SK-N-SH treated with all-trans-retinoic acid at 6 μM for 48 hours (cell line): ENCODE measurements around the gene CMIP.

Experiments used
- ARNTL ChIP-seq: fragments of 450-650 bp; formaldehyde crosslinking; IDR thresholded peaks from 2 replicates; pipeline ENCODE4 v1.5.0; 2020; ENCODE audit warnings: low read depth, mild to moderate bottlenecking, moderate library complexity, borderline replicate concordance
- CREB5 ChIP-seq: fragments of 250-450 bp; sonication (Bioruptor Pico); IDR thresholded peaks from 2 replicates; pipeline ENCODE4 v1.5.1; 2020; ENCODE audit warnings: low read depth, mild to moderate bottlenecking, moderate library complexity
- CSDC2 ChIP-seq: fragments of 250-450 bp; sonication (Bioruptor Pico); IDR thresholded peaks from 2 replicates; pipeline ENCODE4 v1.5.0; 2020; ENCODE audit warnings: mild to moderate bottlenecking, moderate library complexity
- CSRNP3 ChIP-seq: fragments of 250-450 bp; sonication (Bioruptor Pico); IDR thresholded peaks from 2 replicates; pipeline ENCODE4 v1.5.1; 2021; ENCODE audit warnings: mild to moderate bottlenecking, moderate library complexity
- ISL1 ChIP-seq: fragments of 250-450 bp; sonication (Bioruptor Pico); IDR thresholded peaks from 2 replicates; pipeline ENCODE4 v2.1.2; 2022; ENCODE audit warnings: mild to moderate bottlenecking, moderate library complexity
- PATZ1 ChIP-seq: fragments of 250-450 bp; sonication (Bioruptor Pico); IDR thresholded peaks from 2 replicates; pipeline ENCODE4 v1.8.0; 2020; ENCODE audit warnings: mild to moderate bottlenecking, moderate library complexity, borderline replicate concordance
- ZFP30 ChIP-seq: fragments of 450-650 bp; formaldehyde crosslinking; IDR thresholded peaks from 2 replicates; pipeline ENCODE4 v1.5.0; 2022; ENCODE audit warnings: mild to moderate bottlenecking, moderate library complexity
- ZNF8 ChIP-seq: fragments of 450-650 bp; formaldehyde crosslinking; IDR thresholded peaks from 2 replicates; pipeline ENCODE4 v1.5.0; 2020; ENCODE audit warnings: mild to moderate bottlenecking, moderate library complexity

GRCh38 chr16:81645925-81646324 is 201.3 kb downstream of the CMIP start:
- TF ChIP-seq ZFP30 (CRISPR knock-in tag) (no peak), CSRNP3 (no peak), ISL1 (no peak), ZNF8 (CRISPR knock-in tag) (no peak), CREB5 (CRISPR knock-in tag) (no peak), PATZ1 (CRISPR knock-in tag) (no peak), CSDC2 (CRISPR knock-in tag) (no peak), ARNTL (no peak)
